ENCODE data around the gene RAB5IF.

The RAB5IF gene

GRCh38 chr20:36573798-36574365, 31.7 kb upstream of the RAB5IF start:
- H3K4me3 ChIP-seq (ENCODE audit: low read length) = peak overlapping the region; percentile 77
- H3K4me1 ChIP-seq (ENCODE audit: control insufficient read depth, insufficient read depth, low read length) = peaks cover 11% of the 10 kb centered on the region
- DNase-seq (ENCODE audit: low read depth) = peak; percentile 56
- no peaks in the 10 kb centered on the region for H3K27me3 ChIP-seq (replicated peaks; ENCODE audit: control insufficient read depth, insufficient read depth, low read length)
- H3K9ac ChIP-seq (ENCODE audit: low read length) = peak overlapping the region; percentile 72
- no peaks in the 10 kb centered on the region for H3K36me3 ChIP-seq (ENCODE audit: control insufficient read depth, insufficient read depth, low read length, severe bottlenecking)
- H3K9me3 ChIP-seq (ENCODE audit: control insufficient read depth, low read length) = no peaks in the 10 kb centered on the region

GRCh38 chr20:36574366-36575135, 31.0 kb upstream of the RAB5IF start:
- Histone ChIP-seq H3K27me3 (replicated peaks; ENCODE audit: control insufficient read depth, insufficient read depth, low read length) (no peaks in the 10 kb centered on the region), H3K36me3 (ENCODE audit: control insufficient read depth, insufficient read depth, low read length, severe bottlenecking) (no peaks in the 10 kb centered on the region), H3K9me3 (ENCODE audit: control insufficient read depth, low read length) (no peaks in the 10 kb centered on the region), H3K4me1 (ENCODE audit: control insufficient read depth, insufficient read depth, low read length) (peaks cover 11% of the 10 kb centered on the region), H3K9ac (ENCODE audit: low read length) (peak overlapping the region; percentile 72), H3K4me3 (ENCODE audit: low read length) (peak overlapping the region; percentile 77)
- DNase-seq (ENCODE audit: low read depth) = peak; percentile 78

GRCh38 chr20:36576081-36576445, 29.5 kb upstream of the RAB5IF start:
- no peak overlapping the region for H3K4me3 ChIP-seq (ENCODE audit: low read length)
- no peak overlapping the region for H3K9ac ChIP-seq (ENCODE audit: low read length)
- peaks cover 11% of the 10 kb centered on the region for H3K4me1 ChIP-seq (ENCODE audit: control insufficient read depth, insufficient read depth, low read length)
- H3K9me3 ChIP-seq (ENCODE audit: control insufficient read depth, low read length) = no peaks in the 10 kb centered on the region
- no peaks in the 10 kb centered on the region for H3K27me3 ChIP-seq (replicated peaks; ENCODE audit: control insufficient read depth, insufficient read depth, low read length)
- no peak for DNase-seq (ENCODE audit: low read depth)
- no peaks in the 10 kb centered on the region for H3K36me3 ChIP-seq (ENCODE audit: control insufficient read depth, insufficient read depth, low read length, severe bottlenecking)

DNA sequence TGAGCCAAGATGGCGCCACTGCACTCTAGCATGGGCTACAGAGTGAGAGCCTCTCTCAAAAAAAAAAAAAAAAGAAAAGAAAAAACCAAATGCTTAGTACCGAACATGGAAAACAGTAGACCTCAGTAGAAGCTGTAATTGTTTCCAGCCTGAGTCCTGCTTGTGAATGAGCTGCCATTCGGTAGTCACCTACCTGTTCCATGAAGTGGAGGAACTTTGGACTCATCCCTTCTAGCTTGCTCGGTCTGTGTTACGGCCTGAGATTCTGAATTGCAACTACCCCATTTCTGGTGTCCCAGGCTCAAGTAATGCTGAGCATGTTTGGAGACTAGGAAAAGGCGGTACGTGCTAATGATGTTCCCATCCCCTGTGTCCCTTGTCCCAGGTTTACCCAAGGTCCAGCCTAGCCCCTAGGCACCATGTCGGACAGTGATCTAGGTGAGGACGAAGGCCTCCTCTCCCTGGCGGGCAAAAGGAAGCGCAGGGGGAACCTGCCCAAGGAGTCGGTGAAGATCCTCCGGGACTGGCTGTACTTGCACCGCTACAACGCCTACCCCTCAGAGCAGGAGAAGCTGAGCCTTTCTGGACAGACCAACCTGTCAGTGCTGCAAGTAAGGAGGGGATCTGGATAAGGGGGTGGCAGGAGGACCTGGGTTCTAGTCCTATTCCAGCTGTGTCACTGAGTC, 27.1 kb upstream of the RAB5IF start:
- H3K9ac ChIP-seq (ENCODE audit: low read length) = no peak overlapping the region
- no peak for DNase-seq (ENCODE audit: low read depth)
- H3K36me3 ChIP-seq (ENCODE audit: control insufficient read depth, insufficient read depth, low read length, severe bottlenecking) = no peaks in the 10 kb centered on the region
- H3K9me3 ChIP-seq (ENCODE audit: control insufficient read depth, low read length) = no peaks in the 10 kb centered on the region
- H3K4me3 ChIP-seq (ENCODE audit: low read length) = no peak overlapping the region
- peaks cover 7% of the 10 kb centered on the region for H3K4me1 ChIP-seq (ENCODE audit: control insufficient read depth, insufficient read depth, low read length)
- H3K27me3 ChIP-seq (replicated peaks; ENCODE audit: control insufficient read depth, insufficient read depth, low read length) = no peaks in the 10 kb centered on the region

DNA sequence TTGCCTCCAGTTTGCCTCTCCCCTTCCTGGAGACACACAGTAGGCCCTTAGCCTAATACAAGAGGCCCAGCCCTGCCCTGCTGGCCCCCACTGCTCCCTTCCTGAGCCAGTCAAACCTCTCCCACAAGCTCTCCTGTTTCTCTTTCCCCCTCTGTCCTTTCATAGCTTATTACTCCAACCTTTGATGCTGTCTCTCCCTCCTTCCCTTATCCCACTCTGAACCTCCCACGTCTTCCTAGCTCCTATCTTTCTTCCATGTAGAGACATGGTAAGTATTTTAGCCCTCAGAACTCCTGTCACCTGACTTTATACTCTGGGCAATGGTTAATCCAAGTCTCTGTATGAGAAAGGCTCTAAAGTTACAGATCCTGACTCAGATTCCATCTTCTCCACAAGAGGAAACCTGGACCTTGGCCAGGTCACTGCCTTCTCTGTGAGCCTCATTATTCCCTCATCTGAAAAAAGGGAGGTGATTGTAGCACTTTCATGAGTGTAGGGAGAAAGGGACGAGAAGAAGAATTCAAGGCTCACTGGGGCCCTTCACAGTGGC, 25.5 kb upstream of the RAB5IF start:
- H3K27me3 ChIP-seq (replicated peaks; ENCODE audit: control insufficient read depth, insufficient read depth, low read length) = no peaks in the 10 kb centered on the region
- H3K9me3 ChIP-seq (ENCODE audit: control insufficient read depth, low read length) = no peaks in the 10 kb centered on the region
- DNase-seq (ENCODE audit: low read depth) = no peak
- H3K4me3 ChIP-seq (ENCODE audit: low read length) = no peak overlapping the region
- peaks cover under 1% of the 10 kb centered on the region for H3K4me1 ChIP-seq (ENCODE audit: control insufficient read depth, insufficient read depth, low read length)
- H3K36me3 ChIP-seq (ENCODE audit: control insufficient read depth, insufficient read depth, low read length, severe bottlenecking) = no peaks in the 10 kb centered on the region
- no peak overlapping the region for H3K9ac ChIP-seq (ENCODE audit: low read length)

DNA sequence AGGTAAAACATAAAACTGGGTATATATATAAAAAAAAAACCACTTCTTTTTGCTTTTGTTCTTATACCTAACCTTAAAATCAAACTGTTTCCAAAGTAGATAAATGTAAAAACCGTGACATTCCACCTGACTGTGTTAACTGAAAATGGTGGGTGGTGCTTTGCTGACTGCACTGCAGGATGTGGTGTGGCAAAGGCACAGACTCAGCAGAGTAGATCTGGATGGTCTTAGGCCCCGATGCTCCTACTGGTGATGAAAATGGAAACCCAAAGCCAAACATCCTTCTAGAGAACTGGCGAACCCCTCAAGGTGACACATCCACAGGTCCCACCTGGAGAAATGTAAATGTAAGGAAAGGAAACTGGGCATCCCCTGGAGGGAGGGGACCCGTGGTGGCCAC, 23.3 kb upstream of the RAB5IF start:
- no peak overlapping the region for H3K4me3 ChIP-seq (ENCODE audit: low read length)
- DNase-seq (ENCODE audit: low read depth) = no peak
- no peaks in the 10 kb centered on the region for H3K4me1 ChIP-seq (ENCODE audit: control insufficient read depth, insufficient read depth, low read length)
- H3K9ac ChIP-seq (ENCODE audit: low read length) = no peak overlapping the region
- no peaks in the 10 kb centered on the region for H3K36me3 ChIP-seq (ENCODE audit: control insufficient read depth, insufficient read depth, low read length, severe bottlenecking)
- H3K9me3 ChIP-seq (ENCODE audit: control insufficient read depth, low read length) = no peaks in the 10 kb centered on the region
- peaks cover 7% of the 10 kb centered on the region for H3K27me3 ChIP-seq (replicated peaks; ENCODE audit: control insufficient read depth, insufficient read depth, low read length)

DNA sequence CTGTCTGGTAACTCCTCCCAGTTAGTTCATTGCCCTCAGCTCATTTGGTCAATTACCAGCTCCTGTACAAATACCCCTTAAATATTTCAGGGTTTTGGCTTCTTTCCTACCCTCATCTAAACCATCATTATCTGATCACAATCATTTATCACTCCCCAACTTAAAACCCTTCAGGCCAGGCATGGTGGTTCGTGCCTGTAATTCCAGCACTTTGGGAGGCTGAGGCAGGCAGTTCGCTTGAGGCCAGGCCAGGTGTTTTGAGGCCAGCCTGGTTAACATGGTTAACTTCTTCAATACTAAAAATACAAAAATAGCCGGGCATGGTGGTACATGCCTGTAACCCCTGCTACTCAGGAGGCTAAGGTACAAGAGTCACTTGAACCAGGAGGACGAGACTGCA, 22.8 kb upstream of the RAB5IF start:
- no peaks in the 10 kb centered on the region for H3K36me3 ChIP-seq (ENCODE audit: control insufficient read depth, insufficient read depth, low read length, severe bottlenecking)
- no peaks in the 10 kb centered on the region for H3K4me1 ChIP-seq (ENCODE audit: control insufficient read depth, insufficient read depth, low read length)
- peaks cover 10% of the 10 kb centered on the region for H3K27me3 ChIP-seq (replicated peaks; ENCODE audit: control insufficient read depth, insufficient read depth, low read length)
- no peak overlapping the region for H3K9ac ChIP-seq (ENCODE audit: low read length)
- no peak overlapping the region for H3K4me3 ChIP-seq (ENCODE audit: low read length)
- no peaks in the 10 kb centered on the region for H3K9me3 ChIP-seq (ENCODE audit: control insufficient read depth, low read length)
- no peak for DNase-seq (ENCODE audit: low read depth)

DNA sequence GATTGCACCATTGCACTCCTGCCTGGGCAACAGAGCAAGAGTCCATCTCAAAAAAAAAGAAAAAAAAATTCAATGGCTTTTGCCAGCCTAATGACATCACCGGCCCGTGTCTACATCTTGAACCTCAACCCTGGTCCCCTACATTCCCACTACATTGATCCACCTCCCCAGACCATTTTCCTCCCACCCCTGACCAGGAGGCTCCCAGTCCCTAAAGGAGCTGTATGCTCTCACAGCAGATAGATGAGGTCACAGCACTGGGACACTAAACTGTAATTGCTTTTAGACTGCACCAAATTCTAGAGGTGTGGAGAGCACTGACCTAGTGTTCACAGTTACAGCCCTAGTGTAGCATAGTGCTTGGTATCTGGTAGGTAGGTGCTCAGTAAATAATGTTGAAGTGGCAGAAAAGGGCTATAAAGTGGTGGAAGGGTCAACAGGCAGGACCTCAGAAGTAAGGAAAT, 21.5 kb upstream of the RAB5IF start:
- Histone ChIP-seq H3K4me3 (ENCODE audit: low read length) (no peak overlapping the region), H3K4me1 (ENCODE audit: control insufficient read depth, insufficient read depth, low read length) (no peaks in the 10 kb centered on the region), H3K27me3 (replicated peaks; ENCODE audit: control insufficient read depth, insufficient read depth, low read length) (peaks cover 14% of the 10 kb centered on the region), H3K36me3 (ENCODE audit: control insufficient read depth, insufficient read depth, low read length, severe bottlenecking) (no peaks in the 10 kb centered on the region), H3K9me3 (ENCODE audit: control insufficient read depth, low read length) (no peaks in the 10 kb centered on the region), H3K9ac (ENCODE audit: low read length) (no peak overlapping the region)
- DNase-seq (ENCODE audit: low read depth) = no peak

DNA sequence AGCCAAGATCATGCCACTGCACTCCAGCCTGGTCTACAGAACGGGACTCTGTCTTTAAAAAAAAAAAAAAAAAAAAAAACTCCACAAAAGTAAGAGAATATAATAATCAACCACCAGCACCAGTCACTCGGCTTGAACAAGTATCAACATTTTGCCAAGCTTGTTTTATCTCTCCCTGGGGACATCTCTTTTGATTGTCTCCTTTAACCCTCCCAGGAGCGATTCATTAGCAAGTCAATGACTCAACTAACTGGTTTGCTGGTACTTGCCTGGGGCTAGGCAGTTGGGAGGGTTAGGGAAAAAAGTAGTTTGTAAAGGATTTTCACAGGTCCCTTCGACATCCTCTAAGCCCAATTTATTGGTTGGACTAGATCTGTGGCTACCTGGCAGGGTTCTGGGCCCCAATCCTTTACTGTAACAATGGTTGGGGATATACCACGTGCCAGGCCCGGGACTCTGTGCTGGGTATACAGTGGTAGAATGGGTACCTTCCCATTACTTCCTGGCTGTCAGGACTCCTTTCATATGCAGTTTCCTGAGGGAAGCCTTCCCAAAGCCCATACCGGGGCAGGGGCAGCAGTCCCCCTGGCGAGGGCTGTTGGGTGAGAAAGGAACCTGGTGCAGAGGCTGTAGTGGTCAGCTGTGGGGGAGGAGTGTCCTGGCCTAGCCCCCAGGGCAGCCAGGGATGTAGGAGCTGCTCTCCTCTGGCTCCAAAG, 20.0 kb upstream of the RAB5IF start:
- Histone ChIP-seq H3K4me3 (ENCODE audit: low read length) (no peak overlapping the region), H3K36me3 (ENCODE audit: control insufficient read depth, insufficient read depth, low read length, severe bottlenecking) (no peaks in the 10 kb centered on the region), H3K9ac (ENCODE audit: low read length) (no peak overlapping the region), H3K4me1 (ENCODE audit: control insufficient read depth, insufficient read depth, low read length) (no peaks in the 10 kb centered on the region), H3K27me3 (replicated peaks; ENCODE audit: control insufficient read depth, insufficient read depth, low read length) (peaks cover 14% of the 10 kb centered on the region), H3K9me3 (ENCODE audit: control insufficient read depth, low read length) (no peaks in the 10 kb centered on the region)
- no peak for DNase-seq (ENCODE audit: low read depth)

- no peaks in the 10 kb centered on the region for H3K36me3 ChIP-seq (ENCODE audit: control insufficient read depth, insufficient read depth, low read length, severe bottlenecking)
- DNase-seq (ENCODE audit: low read depth) = no peak
These were observed 18.1 kb upstream of the RAB5IF start for GRCh38 chr20:36587388-36588070.

More at GRCh38 chr20:36587388-36588070, 18.1 kb upstream of the RAB5IF start:
- Histone ChIP-seq H3K4me1 (ENCODE audit: control insufficient read depth, insufficient read depth, low read length) (no peaks in the 10 kb centered on the region), H3K4me3 (ENCODE audit: low read length) (no peak overlapping the region), H3K9me3 (ENCODE audit: control insufficient read depth, low read length) (peaks cover 3% of the 10 kb centered on the region), H3K27me3 (replicated peaks; ENCODE audit: control insufficient read depth, insufficient read depth, low read length) (peaks cover 14% of the 10 kb centered on the region), H3K9ac (ENCODE audit: low read length) (no peak overlapping the region)

Measured in adipocyte (in vitro differentiated cells).